HepG2 (cell line): ENCODE results near the gene APOC3. TPM values are rescaled to one million over a fixed set of nuclear protein-coding genes. Genes with fewer than 3 reads are reported as not detected.
A peak's percentile ranks its signal among the peaks of the same experiment; 100 is the strongest.

Source experiments
- BATF2 ChIP-seq: sonication (generic); formaldehyde crosslinking; IDR thresholded peaks from 2 replicates; pipeline ENCODE4 v1.8.0; 2022; ENCODE audit warnings: mild to moderate bottlenecking, missing genetic modification reagents, moderate library complexity
- DNMT3B ChIP-seq: conservative IDR thresholded peaks from 2 replicates; pipeline ENCODE4 v1.6.1; 2016; ENCODE audit warnings: missing biosample characterization, control low read depth
- HNRNPH1 ChIP-seq: fragments of 200-400 bp; formaldehyde crosslinking; optimal IDR thresholded peaks from 2 replicates; pipeline ENCODE3; 2017; ENCODE audit warnings: mild to moderate bottlenecking, low read depth, low read length
- KLF11 ChIP-seq: IDR thresholded peaks from 2 replicates; pipeline ENCODE4 v1.6.1; 2016; ENCODE audit warnings: missing compliant biosample characterization
- MED13 ChIP-seq: sonication (generic); formaldehyde crosslinking; IDR thresholded peaks from 2 replicates; pipeline ENCODE4 v1.5.0; 2020; ENCODE audit warnings: missing genetic modification reagents
- MYC ChIP-seq: sonication (generic); formaldehyde crosslinking; IDR thresholded peaks from 2 replicates; pipeline ENCODE4 v1.9.0; 2021; ENCODE audit warnings: missing genetic modification reagents, borderline replicate concordance
- POLR2A ChIP-seq, 2 experiments: IDR thresholded peaks; 2 replicates each; pipeline ENCODE4 v1.6.1; 2011; ENCODE audit warnings: low read depth in 2 of 2, low read length in 2 of 2, mild to moderate bottlenecking in 1 of 2, moderate library complexity in 1 of 2; ENCODE audit not compliant: insufficient read depth in 1 of 2
- RAD21 ChIP-seq: fragments of 450-650 bp; formaldehyde crosslinking; IDR thresholded peaks from 2 replicates; pipeline ENCODE4 v1.5.0; 2020; ENCODE audit warnings: mild to moderate bottlenecking
- RXRB ChIP-seq: IDR thresholded peaks from 2 replicates; pipeline ENCODE4 v1.6.1; 2016; ENCODE audit warnings: borderline replicate concordance, missing genetic modification reagents, missing compliant biosample characterization
- TGIF2 ChIP-seq: IDR thresholded peaks from 2 replicates; pipeline ENCODE4 v1.6.1; 2016; ENCODE audit warnings: control low read depth, missing compliant biosample characterization
- ZHX1 ChIP-seq: sonication (generic); formaldehyde crosslinking; IDR thresholded peaks from 2 replicates; pipeline ENCODE4 v1.8.1; 2022; ENCODE audit warnings: low read depth, mild to moderate bottlenecking, missing genetic modification reagents
- ZNF282 ChIP-seq: fragments of 450-650 bp; IDR thresholded peaks from 2 replicates; pipeline ENCODE4 v1.6.1; 2018; ENCODE audit not compliant: partially characterized antibody
- ZNF350 ChIP-seq: sonication (generic); formaldehyde crosslinking; IDR thresholded peaks from 2 replicates; pipeline ENCODE4 v1.4.0; 2020; ENCODE audit warnings: mild to moderate bottlenecking, low read depth, missing genetic modification reagents, borderline replicate concordance
- ZNF451 ChIP-seq: sonication (generic); formaldehyde crosslinking; IDR thresholded peaks from 2 replicates; pipeline ENCODE4 v1.5.0; 2020; ENCODE audit warnings: mild to moderate bottlenecking, missing genetic modification reagents
- ZNF616 ChIP-seq: sonication (generic); formaldehyde crosslinking; IDR thresholded peaks from 2 replicates; pipeline ENCODE4 v1.5.0; 2020; ENCODE audit warnings: low read depth, mild to moderate bottlenecking, missing genetic modification reagents
- polyA plus RNA-seq, 8 experiments: library from polyadenylated mRNA; depleted of rRNA in 3 of 8; stranded (reverse) in 7 of 8; unstranded in 1 of 8; fragments of >200 nt; fragmentation: Illumina TruSeq in 4 of 8; extraction: Trizol in 4 of 8; gene quantifications; 2 replicates each; pipeline versions ENCODE4 v1.2.1 to v1.2.3, GENCODE V29; 2011 to 2016; ENCODE audit warnings: low read depth in 4 of 8, missing spikeins in 1 of 8, mixed read lengths in 1 of 8; ENCODE audit not compliant: insufficient read depth in 1 of 8
- total RNA-seq, 5 experiments: library from RNA; depleted of rRNA; stranded (reverse); fragments of >200 nt; fragmentation: Illumina TruSeq; extraction: Trizol; gene quantifications; 2 replicates each; pipeline ENCODE4 v1.2.3, GENCODE V29; 2016; ENCODE audit warnings: low read depth in 1 of 5
- TF ChIP-seq, protein P1 (sequence below): sonication (generic); formaldehyde crosslinking; IDR thresholded peaks from 2 replicates; pipeline ENCODE4 v1.8.1; 2023; ENCODE audit warnings: mild to moderate bottlenecking, missing genetic modification reagents, borderline replicate concordance
- TF ChIP-seq, protein P2 (sequence below): sonication (generic); formaldehyde crosslinking; IDR thresholded peaks from 2 replicates; pipeline ENCODE4 v1.5.0; 2020; ENCODE audit warnings: mild to moderate bottlenecking, missing genetic modification reagents
- TF ChIP-seq, protein P3 (sequence below): sonication (generic); formaldehyde crosslinking; IDR thresholded peaks from 2 replicates; pipeline ENCODE4 v1.5.0; 2020; ENCODE audit warnings: mild to moderate bottlenecking, missing genetic modification reagents, borderline replicate concordance

APOC3 gene
- total and polyA plus RNA-seq, 2 of the 13 experiments (the other 11 are each of a cell fraction or from before 2014, with no cell fraction given) = 314 to 687 TPM

- TF ChIP-seq ZNF282 (no peak), KLF11 (CRISPR knock-in tag) (no peak), MYC (peak; percentile 80), ZNF616 (CRISPR knock-in tag) (no peak), RXRB (CRISPR knock-in tag) (peak; percentile 93), HNRNPH1 (no peak), TGIF2 (CRISPR knock-in tag) (0 out of 2 replicates have a peak, but pooled peaks have one; percentile 13), MED13 (CRISPR knock-in tag) (peak; percentile 92), ZNF451 (0 out of 2 replicates have a peak, but pooled peaks have one; percentile 14), ZHX1 (CRISPR knock-in tag) (no peak), RAD21 (CRISPR knock-in tag) (peak; percentile 68), BATF2 (no peak), POLR2A (IDR thresholded peaks at IDR 0.05; ENCODE audit: insufficient read depth in 1 of 2, low read depth in 2 of 2, low read length in 2 of 2) (peak in 1 of 2 experiments; percentile 34; a peak in 1 of 4 replicates), ZNF350 (CRISPR knock-in tag) (peak; percentile 19), DNMT3B (CRISPR knock-in tag) (0 out of 2 replicates have a peak, but pooled peaks have one; percentile 55)
- TF ChIP-seq, protein P1, sequence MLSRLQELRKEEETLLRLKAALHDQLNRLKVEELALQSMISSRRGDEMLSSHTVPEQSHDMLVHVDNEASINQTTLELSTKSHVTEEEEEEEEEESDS = no peak; the same call in 1 of the 2 replicates
- TF ChIP-seq, protein P2, sequence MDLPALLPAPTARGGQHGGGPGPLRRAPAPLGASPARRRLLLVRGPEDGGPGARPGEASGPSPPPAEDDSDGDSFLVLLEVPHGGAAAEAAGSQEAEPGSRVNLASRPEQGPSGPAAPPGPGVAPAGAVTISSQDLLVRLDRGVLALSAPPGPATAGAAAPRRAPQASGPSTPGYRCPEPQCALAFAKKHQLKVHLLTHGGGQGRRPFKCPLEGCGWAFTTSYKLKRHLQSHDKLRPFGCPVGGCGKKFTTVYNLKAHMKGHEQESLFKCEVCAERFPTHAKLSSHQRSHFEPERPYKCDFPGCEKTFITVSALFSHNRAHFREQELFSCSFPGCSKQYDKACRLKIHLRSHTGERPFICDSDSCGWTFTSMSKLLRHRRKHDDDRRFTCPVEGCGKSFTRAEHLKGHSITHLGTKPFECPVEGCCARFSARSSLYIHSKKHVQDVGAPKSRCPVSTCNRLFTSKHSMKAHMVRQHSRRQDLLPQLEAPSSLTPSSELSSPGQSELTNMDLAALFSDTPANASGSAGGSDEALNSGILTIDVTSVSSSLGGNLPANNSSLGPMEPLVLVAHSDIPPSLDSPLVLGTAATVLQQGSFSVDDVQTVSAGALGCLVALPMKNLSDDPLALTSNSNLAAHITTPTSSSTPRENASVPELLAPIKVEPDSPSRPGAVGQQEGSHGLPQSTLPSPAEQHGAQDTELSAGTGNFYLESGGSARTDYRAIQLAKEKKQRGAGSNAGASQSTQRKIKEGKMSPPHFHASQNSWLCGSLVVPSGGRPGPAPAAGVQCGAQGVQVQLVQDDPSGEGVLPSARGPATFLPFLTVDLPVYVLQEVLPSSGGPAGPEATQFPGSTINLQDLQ = peak; percentile 60; the same call in 1 of the 2 replicates
- TF ChIP-seq, protein P3, sequence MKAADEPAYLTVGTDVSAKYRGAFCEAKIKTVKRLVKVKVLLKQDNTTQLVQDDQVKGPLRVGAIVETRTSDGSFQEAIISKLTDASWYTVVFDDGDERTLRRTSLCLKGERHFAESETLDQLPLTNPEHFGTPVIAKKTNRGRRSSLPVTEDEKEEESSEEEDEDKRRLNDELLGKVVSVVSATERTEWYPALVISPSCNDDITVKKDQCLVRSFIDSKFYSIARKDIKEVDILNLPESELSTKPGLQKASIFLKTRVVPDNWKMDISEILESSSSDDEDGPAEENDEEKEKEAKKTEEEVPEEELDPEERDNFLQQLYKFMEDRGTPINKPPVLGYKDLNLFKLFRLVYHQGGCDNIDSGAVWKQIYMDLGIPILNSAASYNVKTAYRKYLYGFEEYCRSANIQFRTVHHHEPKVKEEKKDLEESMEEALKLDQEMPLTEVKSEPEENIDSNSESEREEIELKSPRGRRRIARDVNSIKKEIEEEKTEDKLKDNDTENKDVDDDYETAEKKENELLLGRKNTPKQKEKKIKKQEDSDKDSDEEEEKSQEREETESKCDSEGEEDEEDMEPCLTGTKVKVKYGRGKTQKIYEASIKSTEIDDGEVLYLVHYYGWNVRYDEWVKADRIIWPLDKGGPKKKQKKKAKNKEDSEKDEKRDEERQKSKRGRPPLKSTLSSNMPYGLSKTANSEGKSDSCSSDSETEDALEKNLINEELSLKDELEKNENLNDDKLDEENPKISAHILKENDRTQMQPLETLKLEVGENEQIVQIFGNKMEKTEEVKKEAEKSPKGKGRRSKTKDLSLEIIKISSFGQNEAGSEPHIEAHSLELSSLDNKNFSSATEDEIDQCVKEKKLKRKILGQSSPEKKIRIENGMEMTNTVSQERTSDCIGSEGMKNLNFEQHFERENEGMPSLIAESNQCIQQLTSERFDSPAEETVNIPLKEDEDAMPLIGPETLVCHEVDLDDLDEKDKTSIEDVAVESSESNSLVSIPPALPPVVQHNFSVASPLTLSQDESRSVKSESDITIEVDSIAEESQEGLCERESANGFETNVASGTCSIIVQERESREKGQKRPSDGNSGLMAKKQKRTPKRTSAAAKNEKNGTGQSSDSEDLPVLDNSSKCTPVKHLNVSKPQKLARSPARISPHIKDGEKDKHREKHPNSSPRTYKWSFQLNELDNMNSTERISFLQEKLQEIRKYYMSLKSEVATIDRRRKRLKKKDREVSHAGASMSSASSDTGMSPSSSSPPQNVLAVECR = peak; percentile 33; the same call in 1 of the 2 replicates
These were observed 829 bp upstream of the APOC3 start (continued) for GRCh38 chr11:116828632-116829524.
